IPS DF 4.7 (cell line): ENCODE measurements around the gene ZBTB21.
A peak's percentile ranks its signal among the peaks of the same experiment; 100 is the strongest.

Source experiments
- DNase-seq: peaks from one replicate; pipeline ENCODE4 v3.0.0-alpha.2; 2013; ENCODE audit warnings: low spot score; ENCODE audit errors: extremely low read depth

Gene ZBTB21

DNA sequence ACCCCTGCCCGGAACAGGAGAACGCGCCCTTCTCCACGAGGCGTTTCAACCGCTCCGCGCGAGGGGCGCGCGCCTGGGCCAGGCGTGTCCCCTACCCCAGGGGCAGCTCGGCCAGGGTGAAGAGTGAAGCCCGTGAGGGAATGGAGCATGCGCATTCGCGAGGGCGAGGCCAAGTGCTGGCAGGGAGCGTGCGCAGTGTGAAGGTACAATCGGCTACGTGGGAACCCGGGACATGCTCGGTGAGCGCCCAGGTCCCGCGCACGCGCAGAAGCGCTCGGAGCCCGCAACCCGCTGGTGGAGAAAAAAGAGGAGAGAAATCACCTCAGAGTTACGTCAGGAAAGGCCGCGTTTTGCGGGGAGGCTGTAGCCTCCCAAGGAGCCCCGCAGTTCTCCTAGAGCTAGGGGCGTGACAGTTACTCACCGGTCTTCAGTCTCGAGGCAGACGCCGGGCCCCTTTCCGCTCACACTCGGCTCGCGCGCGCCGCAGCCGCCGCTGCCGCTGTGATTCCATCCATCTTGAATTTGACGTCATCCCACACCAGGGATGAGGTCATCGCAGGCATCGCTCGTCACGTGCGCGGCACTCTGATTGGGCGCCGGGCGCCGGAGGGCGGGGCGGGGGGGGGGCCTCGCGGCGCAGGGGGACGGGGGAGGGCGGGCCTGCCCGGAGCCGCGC lies at the start of gene ZBTB21:
ZBTB21 (minus strand) TSS at position 530 of the 676 bp plus-strand sequence. CDS start 16,265 bp downstream, outside the sequence.
- DNase-seq, result peak; percentile 87

DNA sequence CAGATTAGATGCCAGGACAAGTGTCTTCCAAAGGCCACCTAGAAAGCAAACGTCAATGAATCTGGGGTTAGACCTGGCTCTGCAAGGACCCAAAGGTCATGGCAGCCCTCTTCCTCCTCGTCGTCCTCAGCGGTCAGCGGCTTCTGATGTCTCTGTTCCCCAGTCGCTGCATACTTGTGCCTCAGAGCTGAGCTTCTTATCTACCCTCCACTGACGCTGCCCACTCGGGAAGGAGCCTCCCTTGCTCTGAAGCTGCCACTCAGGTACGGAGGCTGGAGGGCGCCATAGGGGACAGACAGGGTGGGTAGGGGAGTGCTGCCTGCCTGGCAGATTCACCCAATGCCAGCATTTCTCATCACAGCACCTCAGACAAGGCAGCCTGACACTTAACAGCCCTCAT lies 49.6 kb upstream of the ZBTB21 start:
- DNase-seq, result no peak

DNA sequence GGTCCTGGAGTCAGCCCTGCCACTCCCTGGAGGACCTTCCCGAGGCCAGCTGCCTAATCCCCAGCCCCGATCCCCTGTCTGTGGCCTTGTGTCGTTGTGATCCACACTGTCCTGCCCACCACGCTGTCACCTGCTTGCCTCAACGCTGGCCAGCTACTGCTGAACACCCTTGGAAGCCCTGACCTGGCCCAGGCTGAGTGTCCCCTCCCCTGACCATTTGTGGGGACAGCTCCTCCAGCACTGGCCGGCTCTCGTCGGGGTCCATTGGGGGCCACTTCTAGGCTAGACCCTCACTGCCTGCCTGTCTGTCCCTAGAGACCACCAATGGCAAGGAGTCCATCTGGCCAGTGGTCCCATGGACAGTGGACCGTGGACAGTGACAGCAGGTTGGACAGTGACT lies 49.0 kb upstream of the ZBTB21 start:
- no peak for DNase-seq

DNA sequence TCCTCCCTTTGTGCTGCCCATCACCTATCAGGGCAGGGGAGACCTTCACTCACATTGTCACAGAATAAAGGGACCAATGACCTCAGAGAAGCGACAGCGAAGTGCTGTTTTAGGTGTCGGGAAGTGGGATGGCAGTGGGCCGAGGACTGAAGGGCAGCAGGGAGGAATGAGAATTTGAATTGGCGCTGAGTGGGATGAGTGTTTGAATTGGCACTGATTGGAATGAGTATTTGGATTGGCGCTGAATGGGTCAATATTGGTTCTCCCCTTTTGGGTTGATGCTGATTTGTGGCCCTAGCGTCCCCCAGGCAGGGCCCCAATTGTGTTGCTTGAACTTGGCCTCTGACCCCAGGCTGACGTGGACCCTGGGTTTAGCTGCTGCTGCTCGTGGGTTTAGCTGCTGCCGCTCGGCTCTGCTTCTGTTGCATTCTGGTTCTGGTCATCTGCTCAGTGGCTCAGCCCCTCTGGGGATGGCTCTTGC lies 48.5 kb upstream of the ZBTB21 start:
- DNase-seq, result no peak

DNA sequence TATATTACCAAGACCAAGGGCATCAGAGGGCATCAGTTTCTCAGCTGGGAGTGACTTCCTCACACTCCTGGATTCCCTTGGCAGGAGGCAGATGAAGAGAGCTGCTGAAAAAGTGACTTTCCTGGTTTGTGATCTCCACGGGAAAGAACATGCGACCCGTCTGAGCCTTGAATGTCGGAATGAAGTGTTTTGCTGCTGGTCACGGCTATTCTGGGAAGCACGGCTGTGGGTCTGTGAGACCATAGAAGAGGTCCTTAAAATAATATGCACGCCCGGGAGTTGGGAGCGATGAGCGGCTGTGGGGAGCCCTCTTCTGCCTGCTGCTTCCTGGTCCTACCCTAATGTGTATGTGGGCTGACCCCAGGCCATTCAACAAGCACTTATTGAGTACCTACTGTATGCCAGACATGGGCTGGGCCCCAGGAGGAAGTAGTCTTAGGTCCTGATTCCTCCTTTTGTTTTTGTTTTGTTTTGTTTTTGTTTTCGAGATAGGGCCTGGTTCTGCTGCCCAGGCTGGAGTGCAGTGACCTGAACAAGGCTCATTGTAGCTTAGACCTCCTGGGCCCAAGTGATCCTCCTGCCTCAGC lies 47.8 kb upstream of the ZBTB21 start:
- DNase-seq, result no peak

DNA sequence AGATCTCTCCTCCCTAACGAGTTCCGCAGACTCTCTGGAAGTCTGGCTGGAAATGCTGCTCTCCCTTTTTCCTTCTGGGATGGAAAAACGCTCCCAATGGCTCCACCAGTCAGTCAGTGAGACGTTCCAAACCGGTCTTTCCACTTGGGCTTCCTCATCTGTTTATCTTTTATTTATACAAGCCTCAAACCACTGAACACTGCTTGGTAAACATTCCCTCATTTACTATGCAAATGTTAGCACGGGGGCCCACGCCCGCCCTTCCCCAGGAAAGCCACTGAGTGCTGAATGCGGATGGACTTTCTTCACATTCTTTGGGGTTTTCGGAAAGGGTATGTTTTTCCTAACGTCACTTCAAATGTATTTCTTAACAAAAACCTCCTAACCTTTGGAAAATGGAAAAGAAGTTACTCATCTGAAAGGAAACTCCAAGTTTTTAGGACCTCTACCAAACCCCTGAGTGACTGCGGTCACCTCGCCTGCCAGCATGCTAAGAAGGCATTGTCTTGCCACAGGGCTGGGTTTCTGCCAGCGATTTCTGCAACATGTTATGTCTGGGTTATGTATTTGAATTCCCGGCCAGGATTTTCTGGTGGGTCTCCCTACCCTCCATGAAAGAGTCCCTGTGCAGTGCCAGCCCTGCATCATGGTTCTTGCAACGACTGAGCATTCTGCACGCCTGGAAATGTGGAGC lies 47.0 kb upstream of the ZBTB21 start:
- DNase-seq, result no peak

DNA sequence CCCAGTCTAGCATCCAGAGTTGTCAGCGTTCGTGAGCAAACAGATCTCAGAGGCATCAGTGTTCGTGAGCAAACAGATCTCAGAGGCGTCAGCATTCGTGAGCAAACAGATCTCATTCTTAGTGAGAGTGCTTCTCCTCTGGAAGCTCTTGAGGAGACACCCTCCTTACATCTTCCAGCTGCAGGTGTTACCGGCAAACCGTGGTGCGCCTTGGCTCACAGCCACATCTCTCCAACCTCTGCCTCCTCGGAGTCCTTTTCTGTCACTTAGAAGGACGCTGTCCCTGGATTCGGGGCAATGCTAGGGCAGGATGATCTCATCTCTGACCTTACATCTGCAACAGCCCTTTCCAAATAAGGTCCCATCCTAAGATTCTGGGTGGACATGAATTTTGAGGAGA lies 46.3 kb upstream of the ZBTB21 start:
- no peak for DNase-seq

DNA sequence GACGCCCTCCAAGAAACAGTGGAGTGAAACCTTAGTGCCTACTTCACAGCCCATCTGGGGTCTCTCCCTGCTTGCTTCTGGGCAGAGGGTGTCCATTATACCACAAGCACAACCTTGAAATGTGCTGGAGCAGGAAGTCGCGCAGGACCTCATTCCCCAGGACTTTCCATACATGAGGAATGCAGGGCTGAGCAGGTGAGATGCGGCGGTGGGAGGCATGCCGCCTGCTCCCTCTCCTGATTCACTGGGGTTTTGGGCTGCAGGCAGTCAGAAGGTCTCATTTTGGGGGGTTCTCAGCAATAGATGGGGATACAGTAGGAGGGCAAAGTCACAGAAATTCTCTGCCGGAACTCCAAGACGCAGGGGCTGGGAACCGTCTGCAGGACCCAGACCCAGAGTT lies 45.3 kb upstream of the ZBTB21 start:
- no peak for DNase-seq

DNA sequence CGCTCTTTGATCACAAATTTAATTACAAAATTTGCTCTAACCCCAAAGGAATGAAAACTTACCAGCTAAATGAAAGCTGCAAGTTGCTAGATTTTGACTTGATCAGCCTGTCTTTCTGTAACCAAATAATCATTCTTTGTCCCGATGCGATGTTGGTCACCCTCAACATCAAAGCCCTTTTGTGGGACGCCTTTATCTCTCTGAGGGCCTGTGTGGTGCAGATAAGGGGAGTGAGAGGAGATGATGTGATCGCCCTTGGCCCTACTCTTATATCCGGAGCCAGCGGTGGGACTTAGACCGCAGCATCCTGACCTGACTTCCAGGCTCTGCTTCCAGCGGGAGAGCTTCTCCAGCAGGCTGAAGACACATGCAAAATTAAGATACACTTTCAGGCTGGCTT lies 41.6 kb upstream of the ZBTB21 start:
- no peak for DNase-seq

DNA sequence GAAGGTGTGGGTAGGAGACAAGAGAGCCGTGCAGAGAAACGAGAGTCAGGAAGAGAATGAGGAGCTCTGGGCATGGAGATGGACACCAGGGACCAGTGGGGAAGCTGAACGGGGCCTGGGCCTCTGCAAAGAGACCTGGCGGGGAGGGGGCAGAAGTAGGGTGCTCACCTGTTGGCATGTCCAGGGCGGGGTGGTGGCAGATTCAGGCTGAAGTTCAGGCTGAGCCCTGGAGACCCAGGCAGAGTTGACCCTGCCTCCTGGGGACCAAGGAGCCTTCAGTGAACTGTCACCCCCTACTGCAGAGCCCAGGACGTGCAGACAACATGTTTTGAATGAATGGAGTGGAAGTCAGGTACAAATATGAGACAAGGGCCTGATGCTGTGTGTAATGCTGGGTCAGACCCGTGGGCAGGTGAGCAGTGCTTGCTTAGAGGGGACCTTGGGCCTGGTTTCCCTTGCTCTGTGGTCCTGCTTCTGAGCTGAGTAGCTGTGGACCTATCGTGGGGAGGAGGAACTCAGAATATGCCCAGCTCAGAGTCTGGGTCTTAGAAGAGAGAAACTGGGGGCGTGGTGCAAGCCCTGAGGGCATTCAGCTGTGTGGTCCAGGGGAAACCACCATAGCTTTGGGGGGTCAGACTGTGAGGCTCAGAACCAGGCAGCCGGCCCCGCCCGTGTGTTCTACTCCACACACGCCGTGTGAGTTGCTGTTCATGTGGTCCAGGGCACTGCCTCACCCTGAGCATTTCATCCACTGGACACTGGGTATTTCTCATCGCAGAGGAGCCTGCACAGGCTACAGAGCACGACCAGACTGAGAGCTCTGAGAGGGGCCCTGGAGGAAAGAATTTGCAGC lies 39.6 kb upstream of the ZBTB21 start:
- DNase-seq, result no peak

DNA sequence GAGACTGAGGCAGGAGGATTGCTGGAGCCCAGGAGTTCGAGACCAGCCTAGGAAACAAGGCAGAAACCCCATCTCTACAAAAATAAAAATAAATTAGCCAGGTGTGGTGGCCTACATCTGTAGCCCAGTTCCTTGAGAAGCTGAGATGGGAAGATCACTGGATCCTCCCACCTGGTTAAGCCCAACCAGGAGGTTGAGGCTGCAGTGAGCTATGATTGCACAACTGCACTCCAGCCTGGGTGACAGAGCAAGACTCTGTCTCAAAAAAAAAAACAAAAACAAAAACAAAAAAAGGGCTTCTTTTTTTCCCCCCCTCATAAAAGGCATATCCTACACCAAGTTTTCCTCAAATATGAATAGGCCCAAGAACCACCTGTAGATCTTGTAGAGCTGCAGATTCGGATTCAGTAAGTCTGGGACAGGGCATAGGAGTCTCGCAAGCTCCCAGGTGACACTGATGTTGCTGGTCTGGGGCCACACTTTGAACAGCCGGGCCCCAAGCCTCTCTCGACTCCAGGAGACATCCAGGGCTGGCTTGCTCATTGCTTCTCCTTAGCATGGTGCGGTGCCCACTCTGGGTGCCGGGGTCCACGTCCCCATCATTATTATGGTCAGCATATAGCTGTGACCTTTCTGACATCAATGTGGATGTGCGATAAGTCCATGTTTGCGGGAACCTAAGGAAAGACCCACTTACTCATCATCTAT lies 38.9 kb upstream of the ZBTB21 start:
- no peak for DNase-seq

DNA sequence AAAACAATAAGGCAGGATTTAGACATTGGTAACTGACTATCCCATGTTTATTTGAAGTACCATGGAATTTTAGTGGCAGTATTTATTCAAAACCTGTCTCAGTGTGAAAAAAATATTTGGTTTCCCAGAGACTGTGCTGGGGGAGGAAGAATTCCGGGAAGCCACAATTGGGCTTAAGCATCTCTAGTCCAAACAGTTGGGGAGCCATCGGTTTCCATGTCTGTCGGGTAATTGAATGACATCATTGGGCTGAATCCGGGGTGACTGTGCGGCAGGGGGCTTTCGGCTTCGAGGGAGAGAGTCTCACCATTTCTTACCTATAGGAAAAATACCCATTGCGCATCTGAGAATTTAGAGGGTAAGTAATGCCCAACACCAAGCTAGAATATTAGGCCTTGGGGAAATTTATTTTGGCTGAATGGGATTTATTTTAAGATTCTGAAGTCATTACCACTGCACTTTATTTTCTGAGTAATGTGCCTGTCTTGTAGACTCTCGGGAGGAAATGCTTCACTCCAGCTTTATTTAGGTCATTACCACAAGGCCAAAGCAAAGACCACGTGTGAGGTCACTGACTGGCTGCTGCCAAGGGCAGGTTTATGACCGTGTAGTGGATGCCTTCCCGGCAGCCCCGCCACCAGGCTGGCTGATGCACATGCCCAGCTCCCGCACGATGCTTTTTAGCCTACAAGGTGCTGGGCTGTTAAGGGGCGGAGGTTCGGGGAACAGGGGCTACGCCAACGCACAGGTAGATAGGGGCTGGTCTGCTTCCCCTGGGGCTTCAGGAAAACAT lies 37.9 kb upstream of the ZBTB21 start:
- DNase-seq, result no peak

DNA sequence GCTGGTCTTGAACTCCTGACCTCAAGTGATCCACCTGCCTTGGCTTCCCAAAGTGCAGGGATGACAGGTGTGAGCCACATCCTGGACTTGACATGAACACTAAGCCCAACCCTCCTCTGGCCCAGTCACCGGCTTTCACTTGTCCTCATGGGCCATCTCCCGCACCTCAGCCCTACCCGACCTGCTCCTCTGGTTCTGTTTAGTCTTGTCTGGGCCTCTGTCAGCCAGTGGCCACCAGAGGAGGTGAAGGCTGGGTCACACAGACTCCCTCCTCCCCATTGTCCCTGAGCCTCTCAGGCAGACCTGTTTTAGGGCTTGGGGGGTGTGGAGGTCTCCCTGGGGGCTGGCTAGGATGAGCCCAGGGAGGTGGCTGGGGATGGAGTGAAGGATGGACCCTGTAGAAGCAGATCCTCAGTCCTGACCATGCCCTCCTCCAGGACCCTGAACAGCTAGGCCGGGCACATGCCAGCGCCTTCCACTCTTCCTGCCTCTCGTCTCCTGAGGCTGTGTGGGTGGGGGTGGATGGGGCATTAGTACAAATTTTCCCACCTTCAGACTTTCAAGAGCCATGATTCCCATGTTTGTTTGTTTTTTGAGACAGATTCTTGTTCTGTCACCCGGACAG lies 34.8 kb upstream of the ZBTB21 start:
- DNase-seq, result no peak

DNA sequence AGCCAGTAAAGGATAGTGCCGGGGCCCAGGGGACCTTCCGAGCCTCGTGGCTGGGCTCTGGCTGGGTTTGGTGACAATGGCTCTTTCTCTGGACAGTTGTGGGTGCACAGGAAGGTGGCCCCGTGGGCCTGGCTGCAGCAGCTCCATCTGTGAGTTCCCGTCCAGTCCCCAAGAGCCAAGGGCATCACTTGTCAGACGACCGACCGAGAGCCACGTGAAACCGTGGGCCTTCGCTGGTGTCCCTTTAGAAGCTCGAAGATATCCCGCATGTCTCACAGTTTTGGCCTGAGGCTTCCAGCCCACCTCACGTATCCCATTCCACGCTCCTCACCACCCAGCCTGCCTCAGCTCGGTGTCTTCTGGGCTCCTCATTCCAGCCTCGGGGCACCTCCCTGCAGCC lies 33.8 kb upstream of the ZBTB21 start:
- no peak for DNase-seq

DNA sequence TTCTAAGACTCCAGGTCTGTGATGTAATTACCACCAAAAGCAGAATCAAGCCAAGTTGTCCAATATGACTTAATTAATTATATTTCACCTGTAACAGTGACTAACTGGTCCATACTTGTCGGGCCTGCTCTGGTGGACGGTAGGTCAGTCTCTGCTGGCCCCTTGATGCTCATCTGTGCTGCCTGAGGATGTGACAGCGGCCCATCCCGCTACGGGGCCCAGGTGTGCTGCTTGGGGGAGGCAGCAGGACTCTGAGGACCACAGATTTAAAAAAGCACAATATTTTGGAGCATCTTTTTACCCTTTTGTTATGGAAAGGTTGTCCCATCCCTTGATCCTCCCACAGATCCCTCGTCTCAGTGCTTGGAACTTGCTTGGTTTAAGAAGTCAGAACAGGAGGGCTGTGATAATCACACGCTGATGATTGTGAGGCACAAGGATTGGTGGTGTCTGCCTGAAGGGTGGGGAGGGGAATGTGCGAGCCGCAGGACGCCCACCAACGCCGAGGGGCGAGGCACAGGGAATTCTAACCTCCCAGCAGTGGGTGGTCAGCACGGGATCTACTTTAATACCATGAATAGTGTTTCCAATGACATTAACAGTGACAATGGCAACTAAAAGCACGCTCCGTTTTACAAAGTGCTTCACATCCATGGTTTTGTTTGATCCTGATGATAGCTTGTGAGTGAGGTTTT lies 33.2 kb upstream of the ZBTB21 start:
- DNase-seq, result no peak

DNA sequence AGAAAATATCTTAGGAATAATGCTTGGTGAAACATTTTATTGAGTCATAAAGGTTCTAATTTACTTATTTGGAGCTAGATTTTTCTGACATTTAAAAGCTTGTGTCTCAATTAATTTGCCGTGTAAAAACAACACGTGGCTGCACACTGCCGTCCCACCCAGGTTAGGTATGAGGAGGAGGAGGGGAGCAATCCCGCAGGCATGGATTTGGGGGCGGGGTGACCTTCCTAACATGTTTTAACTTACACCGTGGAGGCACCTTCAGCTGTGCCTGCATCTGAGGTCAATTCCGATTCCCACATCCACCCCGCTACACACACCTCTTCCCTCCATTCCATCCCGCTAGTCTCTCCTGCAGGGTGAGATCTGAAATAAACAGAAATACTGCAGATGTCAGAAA lies 32.5 kb upstream of the ZBTB21 start:
- DNase-seq, result no peak

DNA sequence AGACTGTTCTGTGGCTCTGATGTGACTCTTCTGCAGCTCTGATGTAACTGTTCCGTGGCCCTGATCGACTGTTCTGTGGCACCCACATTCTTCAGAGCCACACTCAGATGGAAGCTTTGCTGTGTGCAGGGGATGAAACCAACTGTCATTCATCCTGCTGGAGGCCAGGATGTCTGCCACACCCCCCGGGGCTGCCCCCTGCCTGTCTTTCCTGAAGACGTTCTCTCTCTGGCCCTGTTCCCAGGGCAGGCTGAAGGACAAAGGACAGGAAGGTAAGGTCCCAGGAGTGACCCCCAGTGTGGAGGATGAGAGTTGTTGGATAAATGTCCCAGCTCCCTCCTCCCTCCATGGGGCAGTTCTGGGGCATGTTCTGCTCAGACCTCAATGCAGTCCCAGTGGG lies 31.6 kb upstream of the ZBTB21 start:
- DNase-seq, result no peak

DNA sequence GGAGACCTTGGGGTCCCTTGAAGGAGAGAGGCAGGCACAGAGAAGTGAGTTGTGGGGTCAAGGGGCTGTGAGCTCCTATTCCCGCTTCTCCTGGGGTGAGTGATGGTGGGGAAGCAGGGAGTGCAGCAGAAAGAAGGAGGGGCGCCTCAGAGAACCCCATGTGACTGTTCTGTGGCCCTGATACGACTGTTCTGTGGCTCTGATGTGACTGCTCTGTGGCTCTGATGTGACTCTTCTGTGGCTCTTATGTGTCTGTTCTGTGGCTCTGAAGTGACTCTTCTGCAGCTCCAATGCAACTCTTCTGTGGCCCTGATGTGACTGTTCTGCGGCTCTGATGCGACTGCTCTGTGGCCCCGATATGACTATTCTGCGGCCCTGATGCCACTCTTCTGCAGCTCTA lies 31.1 kb upstream of the ZBTB21 start:
- DNase-seq, result no peak
